ENCODE data around the gene APLP2.

- TF ChIP-seq, protein P1, sequence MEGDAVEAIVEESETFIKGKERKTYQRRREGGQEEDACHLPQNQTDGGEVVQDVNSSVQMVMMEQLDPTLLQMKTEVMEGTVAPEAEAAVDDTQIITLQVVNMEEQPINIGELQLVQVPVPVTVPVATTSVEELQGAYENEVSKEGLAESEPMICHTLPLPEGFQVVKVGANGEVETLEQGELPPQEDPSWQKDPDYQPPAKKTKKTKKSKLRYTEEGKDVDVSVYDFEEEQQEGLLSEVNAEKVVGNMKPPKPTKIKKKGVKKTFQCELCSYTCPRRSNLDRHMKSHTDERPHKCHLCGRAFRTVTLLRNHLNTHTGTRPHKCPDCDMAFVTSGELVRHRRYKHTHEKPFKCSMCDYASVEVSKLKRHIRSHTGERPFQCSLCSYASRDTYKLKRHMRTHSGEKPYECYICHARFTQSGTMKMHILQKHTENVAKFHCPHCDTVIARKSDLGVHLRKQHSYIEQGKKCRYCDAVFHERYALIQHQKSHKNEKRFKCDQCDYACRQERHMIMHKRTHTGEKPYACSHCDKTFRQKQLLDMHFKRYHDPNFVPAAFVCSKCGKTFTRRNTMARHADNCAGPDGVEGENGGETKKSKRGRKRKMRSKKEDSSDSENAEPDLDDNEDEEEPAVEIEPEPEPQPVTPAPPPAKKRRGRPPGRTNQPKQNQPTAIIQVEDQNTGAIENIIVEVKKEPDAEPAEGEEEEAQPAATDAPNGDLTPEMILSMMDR (IDR thresholded peaks at IDR 0.05), result no peak
- TF ChIP-seq POLR2A (IDR thresholded peaks at IDR 0.05), result no peak
- no peak for TF ChIP-seq EP300 (IDR thresholded peaks at IDR 0.05)
Measured at GRCh38 chr11:130121445-130121978, 51.8 kb downstream of the APLP2 start.
